ENCODE results near the gene MMP26. TPM values are rescaled to one million over a fixed set of nuclear protein-coding genes. Genes with fewer than 3 reads are reported as not detected.

The MMP26 gene
- total RNA-seq, 1 donor from 2014 or later = not detected

- TF ChIP-seq CTCF (IDR thresholded peaks at IDR 0.05) = no peak
- DNase-seq (no peak), ATAC-seq (ENCODE audit: low read depth) (no peak)
- CTCF ChIA-PET = no interaction called here
- POLR2A ChIA-PET = no interaction called here
- Mint-ChIP-seq H3K36me3 (ENCODE audit: low read depth) (no peaks in the 10 kb centered on the region), H3K9me3 (no peaks in the 10 kb centered on the region), H3K27ac (no peak overlapping the region), H3K4me1 (no peaks in the 10 kb centered on the region), H3K4me3 (no peak overlapping the region), H3K27me3 (peaks cover 7% of the 10 kb centered on the region)
- intact Hi-C loops (cut with micrococcal nuclease) = no loop called here
These were observed 24.2 kb upstream of the MMP26 start for GRCh38 chr11:4680341-4680740.

DNA sequence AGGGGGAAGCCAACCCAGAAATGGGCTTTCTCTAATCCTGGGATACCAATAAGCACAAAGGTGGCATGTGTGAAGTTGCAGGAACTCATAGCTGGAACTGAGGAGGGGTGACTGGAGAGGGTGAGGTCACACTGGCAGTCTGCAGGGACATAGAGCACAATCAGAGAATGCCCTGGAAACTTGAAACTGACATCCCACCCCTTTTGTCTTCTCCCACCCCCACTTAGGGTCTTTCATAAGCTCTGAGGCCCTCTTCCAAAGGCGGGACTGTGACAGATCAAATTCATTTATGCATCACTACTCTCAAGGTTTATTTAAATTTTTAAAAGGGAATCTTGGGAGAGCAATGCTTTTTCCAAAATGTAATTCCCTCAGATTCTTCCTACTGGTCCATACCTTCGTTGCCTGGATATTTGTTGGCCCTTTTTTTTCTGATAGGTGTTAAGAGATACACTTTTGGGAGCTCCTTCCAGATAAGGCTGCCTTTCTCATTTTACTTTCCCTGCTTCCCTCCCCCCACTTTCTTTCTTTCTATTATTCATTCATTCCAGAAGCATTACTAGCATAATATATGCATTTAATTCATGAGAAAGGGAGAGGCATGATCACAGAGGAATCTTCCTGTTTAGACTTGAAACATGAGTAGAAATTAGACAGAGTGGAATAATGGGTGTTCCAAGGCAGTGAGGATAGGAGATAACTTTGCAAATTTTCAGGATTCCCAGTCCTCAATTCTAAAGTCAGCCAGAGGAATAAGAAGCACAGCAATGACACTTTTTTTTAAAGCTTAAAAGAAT, 21.8 kb upstream of the MMP26 start:
- no peak for ATAC-seq (ENCODE audit: low read depth)
- POLR2A ChIA-PET = no interaction called here
- no peak for TF ChIP-seq CTCF (IDR thresholded peaks at IDR 0.05)
- DNase-seq = no peak
- no peaks in the 10 kb centered on the region for H3K9me3 Mint-ChIP-seq
- intact Hi-C loops (cut with micrococcal nuclease) = no loop called here
- CTCF ChIA-PET = no interaction called here
- no peak overlapping the region for H3K4me3 Mint-ChIP-seq
- H3K4me1 Mint-ChIP-seq = no peaks in the 10 kb centered on the region
- no peak overlapping the region for H3K27ac Mint-ChIP-seq
- H3K27me3 Mint-ChIP-seq = peaks cover 3% of the 10 kb centered on the region
- no peaks in the 10 kb centered on the region for H3K36me3 Mint-ChIP-seq (ENCODE audit: low read depth)

DNA sequence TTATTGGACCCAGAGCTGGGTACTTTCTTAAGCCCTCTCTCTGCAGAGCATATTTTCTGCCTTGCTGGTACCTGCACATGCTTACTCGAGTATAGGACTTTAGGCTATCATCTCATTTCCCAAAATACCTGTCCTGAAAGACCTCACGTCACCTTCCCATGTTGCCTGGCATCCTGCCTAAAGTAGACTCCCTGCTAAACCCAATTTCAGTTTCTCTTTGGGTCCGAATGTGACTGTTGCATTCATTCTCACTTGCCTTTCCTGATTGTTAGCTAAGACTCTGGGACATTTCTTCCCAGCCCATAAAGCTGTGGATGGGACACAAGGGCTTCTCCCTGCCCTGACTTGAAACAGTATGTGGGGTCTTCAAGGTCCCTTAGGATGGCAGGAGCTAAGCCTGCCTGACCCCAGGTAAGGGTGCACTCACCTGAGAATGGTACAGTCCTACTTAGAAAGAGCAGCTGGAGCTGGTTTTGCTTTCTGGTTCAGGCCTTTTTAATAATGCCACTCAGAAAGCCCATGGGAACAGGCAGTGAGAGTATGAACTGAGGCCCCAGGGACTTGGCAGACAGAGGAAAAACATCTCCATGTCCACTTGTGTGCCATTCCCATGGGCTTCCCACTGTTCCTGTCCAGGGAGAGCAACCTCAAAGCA, 19.8 kb upstream of the MMP26 start:
- no peak for TF ChIP-seq CTCF (IDR thresholded peaks at IDR 0.05)
- Mint-ChIP-seq H3K27ac (no peak overlapping the region), H3K4me1 (no peaks in the 10 kb centered on the region), H3K9me3 (no peaks in the 10 kb centered on the region), H3K4me3 (no peak overlapping the region), H3K27me3 (peaks cover 3% of the 10 kb centered on the region), H3K36me3 (ENCODE audit: low read depth) (no peaks in the 10 kb centered on the region)
- intact Hi-C loops (cut with micrococcal nuclease) = no loop called here
- POLR2A ChIA-PET = no interaction called here
- DNase-seq (no peak), ATAC-seq (ENCODE audit: low read depth) (no peak)
- CTCF ChIA-PET = interaction anchor here (0.8 kb wide), 1 partner anchor 48 kb away, joined by 3 read pairs; no protein-coding TSS in a partner anchor

GRCh38 chr11:4695442-4695841, 9.1 kb upstream of the MMP26 start:
- ATAC-seq (ENCODE audit: low read depth) = no peak

More at GRCh38 chr11:4695442-4695841, 9.1 kb upstream of the MMP26 start:
- H3K36me3 Mint-ChIP-seq (ENCODE audit: low read depth) = no peaks in the 10 kb centered on the region
- no peak for TF ChIP-seq CTCF (IDR thresholded peaks at IDR 0.05)
- H3K4me3 Mint-ChIP-seq = no peak overlapping the region
- no peaks in the 10 kb centered on the region for H3K4me1 Mint-ChIP-seq
- intact Hi-C loops (cut with micrococcal nuclease) = no loop called here
- POLR2A ChIA-PET = no interaction called here
- peaks cover 1% of the 10 kb centered on the region for H3K27me3 Mint-ChIP-seq
- DNase-seq = no peak
- no peak overlapping the region for H3K27ac Mint-ChIP-seq
- no peaks in the 10 kb centered on the region for H3K9me3 Mint-ChIP-seq
- CTCF ChIA-PET = no interaction called here

All from activated B cell treated with CpG ODN at 0.5 μM for 24 hours (primary cell).